Fibroblast of lung (primary cell): ENCODE measurements around the gene ANKS1B. TPM values are rescaled to one million over a fixed set of nuclear protein-coding genes. Genes with fewer than 3 reads are reported as not detected.

ENCODE experiments used
- DNase-seq, 2 donors: peaks; one replicate each; pipeline versions ENCODE4 v3.0.0 to v3.0.0-alpha.2; 2010; ENCODE audit warnings: low read depth in 2 of 2
- H2AFZ ChIP-seq: 2 replicates; pipeline ENCODE4 v1.5.1; 2012; ENCODE audit warnings: low read length, control low read depth, inconsistent platforms
- H3K27ac ChIP-seq: 2 replicates; pipeline ENCODE4 v1.5.1; 2011; ENCODE audit warnings: low read length, control low read depth; ENCODE audit not compliant: insufficient read depth
- H3K27me3 ChIP-seq: 2 replicates; pipeline ENCODE4 v1.5.1; 2011; ENCODE audit warnings: mild to moderate bottlenecking, low read length; ENCODE audit not compliant: control insufficient read depth, insufficient read depth
- H3K36me3 ChIP-seq: 2 replicates; pipeline ENCODE4 v1.5.1; 2011; ENCODE audit warnings: low read length; ENCODE audit not compliant: control insufficient read depth, insufficient read depth
- H3K4me1 ChIP-seq: 2 replicates; pipeline ENCODE4 v1.5.1; 2011; ENCODE audit warnings: low read length; ENCODE audit not compliant: control insufficient read depth, insufficient read depth; ENCODE audit errors: extremely low read depth
- H3K4me2 ChIP-seq: 2 replicates; pipeline ENCODE4 v1.5.1; 2011; ENCODE audit warnings: low read length, control low read depth; ENCODE audit not compliant: insufficient read depth; ENCODE audit errors: extremely low read depth
- H3K4me3 ChIP-seq, 4 experiments: fragments of 200-600 bp in 1 of 4; sonication (generic) in 1 of 4; replicated peaks in 1 of 4; 2 replicates each; pipeline ENCODE4 v1.5.1; 2011 to 2016; ENCODE audit warnings: low read length in 4 of 4, low read depth in 3 of 4, mild to moderate bottlenecking in 3 of 4, control low read depth in 2 of 4, inconsistent platforms in 1 of 4, mixed read lengths in 1 of 4; ENCODE audit not compliant: insufficient read depth in 1 of 4; ENCODE audit errors: control extremely low read depth in 1 of 4
- H3K79me2 ChIP-seq: 2 replicates; pipeline ENCODE4 v1.5.1; 2012; ENCODE audit warnings: mild to moderate bottlenecking, low read length, inconsistent platforms; ENCODE audit not compliant: control insufficient read depth, insufficient read depth
- H3K9ac ChIP-seq: 2 replicates; pipeline ENCODE4 v1.5.1; 2011; ENCODE audit warnings: mild to moderate bottlenecking, low read length, control low read depth; ENCODE audit not compliant: insufficient read depth
- H3K9me3 ChIP-seq: 2 replicates; pipeline ENCODE4 v1.5.1; 2012; ENCODE audit warnings: low read depth, low read length; ENCODE audit not compliant: control insufficient read depth, insufficient read depth
- H4K20me1 ChIP-seq: 2 replicates; pipeline ENCODE4 v1.5.1; 2011; ENCODE audit warnings: low read length; ENCODE audit not compliant: control insufficient read depth, insufficient read depth; ENCODE audit errors: extremely low read depth
- EZH2 ChIP-seq: IDR thresholded peaks from 2 replicates; pipeline ENCODE4 v1.5.1; 2012; ENCODE audit warnings: low read length, control low read depth, mild to moderate bottlenecking; ENCODE audit errors: missing control alignments
- polyA plus RNA-seq, 2 donors: library from polyadenylated mRNA; depleted of rRNA in 1 of 2; stranded (reverse) in 1 of 2; unstranded in 1 of 2; fragments of >200 nt; gene quantifications; 2 replicates each; pipeline ENCODE4 v1.2.1, GENCODE V29; 2011 to 2012; ENCODE audit warnings: missing spikeins in 1 of 2
- total RNA-seq: library from RNA; depleted of rRNA; stranded (reverse); fragments of >200 nt; gene quantifications from 2 replicates; pipeline ENCODE4 v1.2.1, GENCODE V29; 2014
- TF ChIP-seq, protein P1 (sequence below), 2 donors: IDR thresholded peaks in 1 of 2; conservative IDR thresholded peaks in 1 of 2; 1 replicate in 1 of 2; 2 replicates in 1 of 2; pipeline ENCODE4 v1.5.1; 2011 to 2012; ENCODE audit warnings: low read length in 2 of 2, control low read depth in 1 of 2, inconsistent platforms in 1 of 2, low read depth in 1 of 2, mild to moderate bottlenecking in 1 of 2

The ANKS1B gene
- total and polyA plus RNA-seq, 2 donors (not counting 1 experiment from before 2014, with no cell fraction given) = 0.11 to 0.83 TPM

DNA sequence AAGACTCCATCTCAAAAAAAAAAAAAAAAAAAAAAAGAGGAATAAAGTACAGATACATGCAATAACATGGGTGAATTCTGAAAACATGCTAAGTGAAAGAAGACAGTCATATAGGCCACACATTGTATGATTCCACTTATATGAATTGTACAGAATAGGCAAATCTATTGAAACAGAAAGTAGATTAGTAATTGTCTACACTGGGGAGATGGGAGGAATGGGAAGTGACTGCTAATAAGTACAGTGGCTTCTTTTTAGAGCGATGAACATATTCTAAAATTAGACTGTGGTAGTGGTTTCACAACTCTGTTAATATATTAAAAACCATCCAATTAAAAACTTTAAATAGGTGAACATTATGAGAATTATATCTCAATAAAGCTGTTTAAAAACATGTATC lies 74.4 kb downstream of the ANKS1B start:
- H3K27ac ChIP-seq = no peak overlapping the region
- H3K4me1 ChIP-seq = no peaks in the 10 kb centered on the region
- TF ChIP-seq EZH2 = no peak
- no peak overlapping the region for H3K4me3 ChIP-seq
- H3K4me2 ChIP-seq = peak overlapping the region; percentile 44
- H3K36me3 ChIP-seq = no peaks in the 10 kb centered on the region
- no peaks in the 10 kb centered on the region for H4K20me1 ChIP-seq
- H3K79me2 ChIP-seq = no peaks in the 10 kb centered on the region
- H3K9me3 ChIP-seq = no peaks in the 10 kb centered on the region
- no peak overlapping the region for H2AFZ ChIP-seq
- no peaks in the 10 kb centered on the region for H3K27me3 ChIP-seq
- DNase-seq = peak in 1 of 2 donors; percentile 6
- H3K9ac ChIP-seq = no peak overlapping the region

DNA sequence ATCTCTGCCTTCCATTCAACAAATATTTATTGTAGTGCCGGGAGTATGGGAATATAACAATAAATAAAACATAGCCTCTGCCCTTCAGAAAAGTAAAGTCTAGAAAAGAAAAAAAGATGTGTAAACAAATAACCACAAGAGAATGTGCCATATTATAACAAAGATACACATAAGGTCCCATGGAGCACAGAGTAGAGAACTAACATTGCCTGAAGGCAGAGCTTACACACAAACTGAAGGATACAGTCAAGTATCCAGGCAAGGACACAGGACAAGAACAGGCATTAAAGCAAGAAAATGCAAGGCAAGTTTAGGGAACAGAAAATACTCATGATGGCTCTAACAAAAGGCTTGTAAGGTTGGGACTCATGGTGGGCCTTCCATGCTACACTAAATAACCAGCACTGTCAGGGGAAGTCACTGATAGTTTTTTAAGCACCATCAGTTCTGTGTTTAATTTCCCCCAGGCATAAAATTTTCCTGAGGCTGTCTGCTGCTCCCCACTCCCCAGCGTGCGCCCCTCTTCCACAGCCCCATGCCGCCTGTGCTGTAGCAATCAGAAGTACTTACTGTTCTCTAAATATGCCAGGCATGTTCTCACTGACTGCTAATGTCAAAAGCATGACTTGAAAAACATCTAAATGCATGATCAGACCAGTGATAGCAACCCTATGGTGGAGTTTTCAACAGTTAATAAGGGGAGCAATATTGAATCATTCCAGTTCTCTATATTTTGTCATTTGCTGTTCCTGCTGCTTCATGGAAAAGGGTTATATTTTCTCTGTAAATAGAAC lies 77.8 kb downstream of the ANKS1B start:
- Histone ChIP-seq H3K4me3 (no peak overlapping the region), H3K27ac (no peak overlapping the region), H3K27me3 (no peaks in the 10 kb centered on the region), H3K36me3 (no peaks in the 10 kb centered on the region), H3K4me1 (no peaks in the 10 kb centered on the region), H2AFZ (no peak overlapping the region), H3K9ac (no peak overlapping the region), H3K79me2 (no peaks in the 10 kb centered on the region), H3K9me3 (no peaks in the 10 kb centered on the region), H3K4me2 (no peak overlapping the region), H4K20me1 (no peaks in the 10 kb centered on the region)
- peak in 1 of 2 donors; percentile 14 for DNase-seq
- TF ChIP-seq EZH2 = no peak
- TF ChIP-seq, protein P1, sequence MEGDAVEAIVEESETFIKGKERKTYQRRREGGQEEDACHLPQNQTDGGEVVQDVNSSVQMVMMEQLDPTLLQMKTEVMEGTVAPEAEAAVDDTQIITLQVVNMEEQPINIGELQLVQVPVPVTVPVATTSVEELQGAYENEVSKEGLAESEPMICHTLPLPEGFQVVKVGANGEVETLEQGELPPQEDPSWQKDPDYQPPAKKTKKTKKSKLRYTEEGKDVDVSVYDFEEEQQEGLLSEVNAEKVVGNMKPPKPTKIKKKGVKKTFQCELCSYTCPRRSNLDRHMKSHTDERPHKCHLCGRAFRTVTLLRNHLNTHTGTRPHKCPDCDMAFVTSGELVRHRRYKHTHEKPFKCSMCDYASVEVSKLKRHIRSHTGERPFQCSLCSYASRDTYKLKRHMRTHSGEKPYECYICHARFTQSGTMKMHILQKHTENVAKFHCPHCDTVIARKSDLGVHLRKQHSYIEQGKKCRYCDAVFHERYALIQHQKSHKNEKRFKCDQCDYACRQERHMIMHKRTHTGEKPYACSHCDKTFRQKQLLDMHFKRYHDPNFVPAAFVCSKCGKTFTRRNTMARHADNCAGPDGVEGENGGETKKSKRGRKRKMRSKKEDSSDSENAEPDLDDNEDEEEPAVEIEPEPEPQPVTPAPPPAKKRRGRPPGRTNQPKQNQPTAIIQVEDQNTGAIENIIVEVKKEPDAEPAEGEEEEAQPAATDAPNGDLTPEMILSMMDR (conservative IDR thresholded peaks at IDR 0.05 in 1 of 2, IDR thresholded peaks at IDR 0.05 in 1 of 2; ENCODE audit: low read depth in 1 of 2, low read length in 2 of 2) = no peak

DNA sequence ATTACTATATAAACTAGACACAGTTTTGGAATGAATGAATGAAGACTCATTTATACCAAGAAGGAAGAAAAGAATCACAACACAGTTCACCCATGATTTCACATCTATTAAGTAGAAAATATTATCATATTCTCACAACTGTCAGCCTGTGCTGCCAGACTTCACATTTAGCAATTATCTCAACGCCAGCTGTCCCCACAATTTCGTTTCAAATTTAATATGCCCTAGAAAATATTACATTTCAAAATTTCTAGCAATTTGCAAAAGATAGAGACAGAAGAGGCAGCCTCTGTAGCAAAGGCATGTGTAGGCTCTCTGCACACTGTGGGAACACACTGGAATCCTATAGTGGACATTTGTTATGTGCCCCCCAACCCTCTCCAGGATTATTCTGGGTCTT lies 83.6 kb downstream of the ANKS1B start:
- H3K27ac ChIP-seq = no peak overlapping the region
- H3K4me3 ChIP-seq = no peak overlapping the region
- no peak overlapping the region for H2AFZ ChIP-seq
- no peaks in the 10 kb centered on the region for H3K4me1 ChIP-seq
- no peak overlapping the region for H3K9ac ChIP-seq
- no peak for DNase-seq
- no peak for TF ChIP-seq EZH2
- TF ChIP-seq, protein P1 (conservative IDR thresholded peaks at IDR 0.05 in 1 of 2, IDR thresholded peaks at IDR 0.05 in 1 of 2; ENCODE audit: low read depth in 1 of 2, low read length in 2 of 2) = no peak
- H3K36me3 ChIP-seq = no peaks in the 10 kb centered on the region
- no peaks in the 10 kb centered on the region for H3K9me3 ChIP-seq
- no peaks in the 10 kb centered on the region for H3K27me3 ChIP-seq
- H4K20me1 ChIP-seq = no peaks in the 10 kb centered on the region
- no peak overlapping the region for H3K4me2 ChIP-seq
- H3K79me2 ChIP-seq = no peaks in the 10 kb centered on the region
